Posterior vena cava (tissue), 2 donors: ENCODE results near the gene COBL. TPM values are rescaled to one million over a fixed set of nuclear protein-coding genes. Genes with fewer than 3 reads are reported as not detected.

Experiments used
- DNase-seq: peaks from one replicate; pipeline ENCODE4 v3.0.0-alpha.2; 2020; ENCODE audit warnings: low spot score
- intact Hi-C, 2 donors: fragments of 100-400 bp; cut with DNase I; formaldehyde crosslinking; loops; one replicate each; pipeline versions ENCODE4 v1.14.1 to v1.14.2; 2022 to 2023
- total RNA-seq, 2 donors: library from RNA; stranded (reverse); fragmentation: NEBNext Ultra II Directional; extraction: Animal tissue kit (Norgen Biotek cat#: 25700); gene quantifications; one replicate each; pipeline ENCODE4 v1.2.1, GENCODE V29; 2021
- donor health status: DM: yes; HTN: yes; CAD: no.
- donor health status: DM: yes; HTN: yes; CAD: no.

COBL gene
- total RNA-seq, 2 donors from 2014 or later = 0.46 to 0.67 TPM

DNA sequence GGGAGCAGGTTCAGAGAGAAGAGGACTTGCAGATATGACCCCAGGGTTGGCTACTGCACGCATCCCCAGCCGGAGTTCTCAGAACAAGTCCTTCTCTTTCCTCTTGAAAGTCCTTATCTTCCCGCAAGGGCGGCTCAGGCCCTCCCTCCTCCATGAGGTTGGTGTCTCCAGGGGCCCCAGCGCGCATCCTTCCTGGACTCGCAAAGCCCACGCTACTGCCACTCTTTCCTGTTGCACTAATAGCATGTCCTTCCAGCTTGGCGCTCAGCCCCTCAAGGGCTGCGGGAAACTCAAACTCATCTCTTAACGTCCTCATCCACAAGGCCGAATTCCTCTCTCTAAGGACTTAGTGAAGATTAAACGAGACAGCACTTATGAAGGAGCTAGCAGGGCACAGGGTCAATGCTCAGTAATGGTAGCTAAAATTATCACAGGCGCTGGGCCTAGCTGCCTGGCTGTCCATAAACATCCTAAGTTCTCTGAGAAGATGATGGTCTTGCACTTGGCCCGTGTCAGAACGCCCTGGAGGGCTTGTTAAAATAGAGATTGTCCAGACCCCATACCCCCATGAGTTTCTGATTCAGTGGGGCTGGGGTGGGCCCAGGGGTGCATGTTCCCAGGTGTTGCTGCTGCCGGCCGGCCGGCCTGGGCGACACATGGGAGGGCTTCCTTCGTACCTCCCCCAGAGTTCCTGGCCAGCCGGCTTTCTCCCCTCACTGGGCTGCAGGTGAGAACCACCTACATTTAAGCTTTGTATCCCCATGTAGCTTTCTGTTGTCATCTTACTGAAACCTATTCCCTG is 261.4 kb downstream of the COBL start:
- no peak for DNase-seq
- intact Hi-C loops = no loop called here

DNA sequence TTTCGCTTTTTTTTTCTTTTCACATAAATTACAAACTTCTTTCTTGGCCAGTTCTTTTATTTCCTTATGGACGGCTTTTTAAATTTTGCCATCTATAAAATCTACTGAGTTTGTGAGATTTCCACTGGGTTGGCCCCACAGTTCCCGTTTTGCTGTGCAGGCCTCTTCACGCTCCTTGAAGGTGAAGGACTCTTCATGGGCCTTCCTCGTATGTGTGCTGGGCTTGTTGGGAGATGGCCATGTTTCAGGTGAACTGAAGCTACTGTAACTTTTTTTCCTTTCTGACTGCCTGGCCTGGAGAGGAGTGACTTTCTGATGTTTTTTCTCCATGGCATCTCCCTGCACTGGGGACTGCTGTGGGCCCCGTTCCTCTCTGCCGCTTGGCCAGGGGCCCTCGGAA is 262.4 kb downstream of the COBL start:
- intact Hi-C loops = no loop called here
- DNase-seq = no peak

DNA sequence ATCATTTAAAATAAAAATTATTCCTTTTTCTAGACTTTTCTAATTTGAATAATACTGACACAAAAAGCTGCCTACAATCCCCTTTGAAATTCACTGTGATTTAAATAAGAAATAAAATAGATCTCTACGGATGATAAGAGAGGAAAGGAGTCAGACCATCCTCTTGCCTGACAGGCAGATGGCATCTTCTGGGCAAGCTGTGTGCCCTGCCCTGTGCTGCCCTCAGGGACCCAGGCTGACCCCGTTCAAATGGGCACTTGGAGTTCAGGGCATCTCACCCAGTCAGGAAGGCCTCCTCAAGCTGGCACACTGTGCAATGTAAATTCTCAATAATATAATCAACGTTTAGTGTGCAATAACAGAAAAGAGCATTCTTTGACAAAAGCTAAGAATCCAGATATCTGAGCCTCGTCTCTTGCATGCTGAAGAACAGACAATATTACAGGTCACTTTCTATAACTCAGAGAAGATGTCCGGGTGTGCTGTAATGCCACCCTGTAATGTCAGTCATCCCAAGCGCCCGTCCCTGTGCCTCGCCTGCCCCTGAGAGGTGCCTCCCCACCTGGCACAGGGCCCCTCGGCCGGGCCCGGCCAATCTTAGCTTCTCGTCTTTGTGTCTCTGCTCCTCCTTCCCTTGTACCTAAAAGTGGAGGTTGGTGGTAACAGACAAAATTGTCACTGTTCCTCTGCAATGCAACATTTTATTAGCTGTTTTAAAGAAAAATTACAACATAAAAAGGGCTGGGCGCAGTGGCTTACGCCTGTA is 263.3 kb downstream of the COBL start:
- intact Hi-C loops = no loop called here
- no peak for DNase-seq

DNA sequence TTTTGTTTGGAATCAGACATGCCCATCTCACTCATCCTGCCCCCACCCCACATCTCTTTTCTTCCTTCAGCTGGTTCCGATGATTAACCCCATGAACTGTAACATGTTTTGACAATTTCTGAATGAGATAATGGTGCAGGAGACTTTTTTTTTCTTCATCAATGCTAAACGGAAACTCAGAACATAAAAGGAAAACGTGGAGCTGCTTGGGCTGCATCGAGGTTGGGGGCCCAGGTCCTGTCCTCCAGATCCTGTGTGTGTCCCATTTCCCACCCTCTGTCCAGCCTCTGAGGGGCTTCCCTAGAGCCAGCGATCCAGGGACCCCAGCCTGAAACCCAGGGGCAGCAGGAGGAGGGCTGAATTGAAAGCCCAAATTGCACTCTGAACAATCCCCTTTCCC is 270.1 kb downstream of the COBL start:
- intact Hi-C loops = no loop called here
- DNase-seq = no peak

- intact Hi-C loops = no loop called here
- no peak for DNase-seq
Measured at GRCh38 chr7:51046103-51046466, 270.5 kb downstream of the COBL start.

DNA sequence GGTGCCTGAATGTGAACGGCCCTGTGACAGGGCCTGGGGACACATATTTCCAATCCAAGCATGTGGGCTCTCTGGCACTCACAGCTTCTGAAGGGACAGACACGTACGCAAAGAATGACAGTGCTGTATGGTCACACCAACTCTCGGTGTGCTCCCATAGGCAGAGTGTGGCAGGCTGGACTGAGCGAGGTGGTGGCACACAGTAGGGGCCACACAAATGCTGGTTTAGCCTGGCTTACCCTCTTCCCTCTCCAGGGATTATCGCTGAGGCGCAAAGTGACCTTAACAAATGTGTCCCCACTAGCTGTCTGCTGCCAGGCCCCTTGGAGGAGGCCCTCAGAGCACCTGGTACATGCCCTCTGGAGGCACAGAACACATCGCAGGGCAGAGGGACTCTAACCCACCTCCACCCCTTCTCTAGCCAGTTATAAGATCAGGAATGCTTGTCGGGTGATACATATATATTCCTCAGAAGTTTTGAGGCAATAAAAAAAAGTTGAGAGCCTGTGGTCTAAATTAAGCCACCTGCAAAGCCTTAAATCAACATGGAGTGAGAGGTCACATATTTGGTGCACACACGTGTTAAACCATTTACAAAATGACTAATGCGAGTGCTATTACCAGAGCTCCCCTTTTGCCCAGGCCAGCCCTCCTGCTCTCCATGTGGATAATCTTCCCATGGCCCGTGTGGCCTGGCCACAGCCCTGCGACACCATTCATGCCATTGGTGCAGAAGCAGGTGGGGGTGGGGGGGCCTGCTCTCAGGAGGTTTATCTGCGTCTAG is 271.1 kb downstream of the COBL start:
- DNase-seq = no peak
- intact Hi-C loops = no loop called here

- intact Hi-C loops = no loop called here
- DNase-seq = no peak
Measured at GRCh38 chr7:51043461-51043860, 273.1 kb downstream of the COBL start.

- intact Hi-C loops = no loop called here
- no peak for DNase-seq
Measured at GRCh38 chr7:51040787-51041186, 275.8 kb downstream of the COBL start.

DNA sequence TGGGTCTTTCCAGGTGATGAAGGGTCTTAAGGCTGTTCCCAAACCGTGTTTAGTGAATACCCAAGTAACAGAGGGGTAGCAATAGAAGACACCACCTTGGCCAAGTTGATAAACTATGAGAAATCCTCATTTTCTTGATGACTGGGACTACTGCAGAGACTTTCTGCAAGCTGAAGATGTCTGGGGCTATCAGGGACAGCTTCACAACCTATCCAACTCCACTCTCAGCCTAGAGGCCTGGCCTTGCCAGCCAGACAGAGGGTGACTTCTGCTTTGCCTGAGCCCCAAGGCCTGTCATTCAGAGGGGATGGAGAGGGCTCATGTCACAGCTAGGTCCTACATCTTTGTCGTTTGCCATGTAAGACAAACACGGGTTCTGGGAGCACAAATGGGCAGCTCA is 278.0 kb downstream of the COBL start:
- intact Hi-C loops = no loop called here
- no peak for DNase-seq

DNA sequence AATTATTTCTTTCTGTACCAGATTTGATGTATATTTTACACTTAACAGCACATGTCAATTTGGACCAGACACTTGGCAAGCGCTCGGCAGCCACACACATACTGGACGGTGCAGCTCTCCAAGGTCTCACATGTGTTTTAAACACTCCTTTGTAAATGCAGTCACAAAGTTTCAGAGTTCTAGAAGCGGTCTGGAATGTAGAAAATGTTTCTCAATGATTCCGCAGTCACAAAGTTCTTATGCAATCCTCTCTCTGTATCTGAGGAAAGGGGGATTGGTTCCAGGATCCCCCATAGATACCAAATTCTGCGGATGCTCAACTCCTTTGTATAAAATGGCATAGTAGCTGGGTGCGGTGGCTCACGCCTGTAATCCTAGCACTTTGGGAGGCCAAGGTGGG is 280.9 kb downstream of the COBL start:
- intact Hi-C loops = no loop called here

GRCh38 chr7:51034521-51035264 is 281.9 kb downstream of the COBL start:
- intact Hi-C loops = no loop called here
- DNase-seq = no peak

More for the DNA sequence above, 280.9 kb downstream of the COBL start:
- DNase-seq = no peak

- intact Hi-C loops = no loop called here
- no peak for DNase-seq
Measured at GRCh38 chr7:51033727-51034520, 282.7 kb downstream of the COBL start.

GRCh38 chr7:51031791-51032515 is 284.7 kb downstream of the COBL start:
- no peak for DNase-seq
- intact Hi-C loops = no loop called here

GRCh38 chr7:51031216-51031615 is 285.4 kb downstream of the COBL start:
- intact Hi-C loops = no loop called here
- DNase-seq = no peak

GRCh38 chr7:51029701-51030191 is 286.9 kb downstream of the COBL start:
- DNase-seq = no peak
- intact Hi-C loops = no loop called here

GRCh38 chr7:51029131-51029530 is 287.5 kb downstream of the COBL start:
- intact Hi-C loops = no loop called here
- no peak for DNase-seq

DNA sequence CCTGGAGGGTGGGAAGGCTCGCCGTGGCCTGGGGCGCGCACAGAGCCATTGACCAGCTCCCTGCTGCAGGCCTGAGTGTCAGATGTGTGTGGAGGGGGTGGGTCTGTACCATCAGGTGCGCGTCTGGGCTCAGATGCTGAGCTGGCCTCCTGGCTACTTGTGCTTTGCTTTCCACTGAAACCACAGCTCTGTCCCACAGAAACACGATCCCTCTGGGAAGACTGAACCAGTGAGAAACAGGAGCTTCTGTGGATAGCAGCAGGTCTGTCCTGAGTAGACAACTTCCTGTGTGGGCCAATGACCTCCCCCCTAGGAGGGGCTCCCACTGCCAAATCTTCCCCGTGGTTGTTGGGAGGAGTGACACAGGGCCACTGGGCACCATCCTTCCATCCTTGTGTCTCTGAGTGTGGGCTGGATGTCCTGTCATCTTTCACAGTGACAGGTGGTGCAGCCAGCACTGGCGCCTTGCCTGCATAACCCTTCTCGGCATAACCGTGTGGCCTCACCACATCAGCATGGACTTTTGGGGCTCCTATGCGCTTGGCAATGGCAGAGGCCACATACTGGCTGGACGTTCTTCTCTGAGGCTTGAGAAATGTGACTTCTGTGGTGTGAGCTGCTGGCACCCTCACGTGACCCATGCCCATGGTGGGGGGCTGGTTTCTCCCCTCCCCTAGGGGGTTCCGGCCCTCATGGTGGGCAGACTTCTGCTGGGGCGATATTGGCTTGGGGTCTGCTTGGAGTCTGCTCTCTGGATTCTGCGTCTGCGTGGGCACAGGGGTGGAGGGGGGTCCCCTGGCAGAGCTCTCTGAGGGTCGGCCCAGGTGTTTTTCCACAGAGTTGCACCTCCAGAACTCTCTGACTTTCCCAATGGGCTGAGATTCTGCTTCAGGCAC is 288.4 kb downstream of the COBL start:
- intact Hi-C loops = no loop called here

More for the DNA sequence above, 288.4 kb downstream of the COBL start:
- no peak for DNase-seq
